Type B pancreatic cell (in vitro differentiated cells): ENCODE results near the gene TMEM123. TPM values are rescaled to one million over a fixed set of nuclear protein-coding genes. Genes with fewer than 3 reads are reported as not detected.

Experiments
- DNase-seq: peaks from one replicate; pipeline ENCODE4 v3.0.0; 2021; ENCODE audit warnings: mixed read lengths; ENCODE audit not compliant: unreplicated experiment; ENCODE audit errors: extremely low spot score
- H3K27ac Mint-ChIP-seq: 2 replicates; pipeline ENCODE4 v1.8.0; 2021; ENCODE audit warnings: mild to moderate bottlenecking, mixed read lengths
- H3K27me3 Mint-ChIP-seq: 2 replicates; pipeline ENCODE4 v1.8.0; 2021; ENCODE audit warnings: mixed read lengths
- H3K36me3 Mint-ChIP-seq: 2 replicates; pipeline ENCODE4 v1.8.0; 2021; ENCODE audit warnings: mixed read lengths
- H3K4me1 Mint-ChIP-seq: one replicate; pipeline ENCODE4 v1.8.0; 2021; ENCODE audit warnings: mixed read lengths; ENCODE audit not compliant: unreplicated experiment
- H3K4me3 Mint-ChIP-seq: 2 replicates; pipeline ENCODE4 v1.8.0; 2021; ENCODE audit warnings: mild to moderate bottlenecking, mixed read lengths
- H3K9me3 Mint-ChIP-seq: 2 replicates; pipeline ENCODE4 v1.8.0; 2021; ENCODE audit warnings: mixed read lengths
- CTCF ChIP-seq: fragments of 200-600 bp; sonication (generic); conservative IDR thresholded peaks from 2 replicates; pipeline ENCODE4 v1.5.0; 2021; ENCODE audit warnings: antibody characterized with exemption, mild to moderate bottlenecking
- total RNA-seq: library from RNA; stranded (reverse); gene quantifications from 2 replicates; pipeline ENCODE4 v1.2.1, GENCODE V29; 2021; ENCODE audit warnings: low replicate concordance

The TMEM123 gene
- total RNA-seq, 1 donor from 2014 or later: 144 TPM

- Mint-ChIP-seq H3K36me3 (peaks cover 15% of the 10 kb centered on the region), H3K4me1 (peaks cover 47% of the 10 kb centered on the region), H3K27ac (no peak overlapping the region), H3K27me3 (no peaks in the 10 kb centered on the region), H3K4me3 (no peak overlapping the region), H3K9me3 (peaks cover 3% of the 10 kb centered on the region)
- DNase-seq: no peak
- no peak for TF ChIP-seq CTCF
Measured at GRCh38 chr11:102427068-102427467, 25.5 kb downstream of the TMEM123 start.

GRCh38 chr11:102426570-102426969, 26.0 kb downstream of the TMEM123 start:
- H3K4me1 Mint-ChIP-seq: peaks cover 47% of the 10 kb centered on the region
- no peak overlapping the region for H3K4me3 Mint-ChIP-seq
- no peak overlapping the region for H3K27ac Mint-ChIP-seq
- peaks cover 11% of the 10 kb centered on the region for H3K36me3 Mint-ChIP-seq
- no peaks in the 10 kb centered on the region for H3K9me3 Mint-ChIP-seq
- H3K27me3 Mint-ChIP-seq: no peaks in the 10 kb centered on the region
- TF ChIP-seq CTCF: no peak
- no peak for DNase-seq

- Mint-ChIP-seq H3K36me3 (peaks cover 11% of the 10 kb centered on the region), H3K27me3 (no peaks in the 10 kb centered on the region), H3K4me3 (no peak overlapping the region), H3K4me1 (peaks cover 52% of the 10 kb centered on the region), H3K9me3 (no peaks in the 10 kb centered on the region), H3K27ac (no peak overlapping the region)
- no peak for TF ChIP-seq CTCF
- no peak for DNase-seq
Measured at GRCh38 chr11:102426000-102426399, 26.6 kb downstream of the TMEM123 start.

GRCh38 chr11:102423936-102424335, 28.6 kb downstream of the TMEM123 start:
- no peak overlapping the region for H3K27ac Mint-ChIP-seq
- no peak for DNase-seq
- no peak for TF ChIP-seq CTCF
- peaks cover 41% of the 10 kb centered on the region for H3K4me1 Mint-ChIP-seq
- peaks cover 2% of the 10 kb centered on the region for H3K9me3 Mint-ChIP-seq
- H3K27me3 Mint-ChIP-seq: no peaks in the 10 kb centered on the region
- H3K4me3 Mint-ChIP-seq: no peak overlapping the region
- peaks cover 10% of the 10 kb centered on the region for H3K36me3 Mint-ChIP-seq

GRCh38 chr11:102422817-102423712, 29.5 kb downstream of the TMEM123 start:
- TF ChIP-seq CTCF: no peak
- peaks cover 37% of the 10 kb centered on the region for H3K4me1 Mint-ChIP-seq
- H3K27ac Mint-ChIP-seq: no peak overlapping the region
- H3K9me3 Mint-ChIP-seq: peaks cover 7% of the 10 kb centered on the region
- no peaks in the 10 kb centered on the region for H3K27me3 Mint-ChIP-seq
- H3K4me3 Mint-ChIP-seq: no peak overlapping the region
- peaks cover 16% of the 10 kb centered on the region for H3K36me3 Mint-ChIP-seq
- no peak for DNase-seq
